Upper lobe of left lung (tissue), 4 donors: ENCODE results near the gene B4GALNT2.

Source experiments
- EP300 ChIP-seq, 4 donors: sonication (generic); formaldehyde crosslinking; IDR thresholded peaks; one replicate each; pipeline ENCODE4 v1.5.1; 2017; ENCODE audit warnings: antibody characterized with exemption in 4 of 4, control low read depth in 2 of 4
- POLR2A ChIP-seq, 4 donors: fragments of 450-650 bp; IDR thresholded peaks; one replicate each; pipeline ENCODE4 v1.5.1; 2016 to 2017; ENCODE audit warnings: antibody characterized with exemption in 4 of 4, mild to moderate bottlenecking in 2 of 4
- POLR2AphosphoS5 ChIP-seq, 2 donors: sonication (generic); formaldehyde crosslinking; IDR thresholded peaks; one replicate each; pipeline ENCODE4 v1.5.1; 2017; ENCODE audit warnings: antibody characterized with exemption in 2 of 2
- TF ChIP-seq, protein P1 (sequence below), 6 experiments: fragments of 450-650 bp in 4 of 6; fragments of 200-600 bp in 2 of 6; sonication (generic) in 2 of 6; IDR thresholded peaks; one replicate each; pipeline ENCODE4 v1.5.1; 2016 to 2019; ENCODE audit warnings: antibody characterized with exemption in 6 of 6

DNA sequence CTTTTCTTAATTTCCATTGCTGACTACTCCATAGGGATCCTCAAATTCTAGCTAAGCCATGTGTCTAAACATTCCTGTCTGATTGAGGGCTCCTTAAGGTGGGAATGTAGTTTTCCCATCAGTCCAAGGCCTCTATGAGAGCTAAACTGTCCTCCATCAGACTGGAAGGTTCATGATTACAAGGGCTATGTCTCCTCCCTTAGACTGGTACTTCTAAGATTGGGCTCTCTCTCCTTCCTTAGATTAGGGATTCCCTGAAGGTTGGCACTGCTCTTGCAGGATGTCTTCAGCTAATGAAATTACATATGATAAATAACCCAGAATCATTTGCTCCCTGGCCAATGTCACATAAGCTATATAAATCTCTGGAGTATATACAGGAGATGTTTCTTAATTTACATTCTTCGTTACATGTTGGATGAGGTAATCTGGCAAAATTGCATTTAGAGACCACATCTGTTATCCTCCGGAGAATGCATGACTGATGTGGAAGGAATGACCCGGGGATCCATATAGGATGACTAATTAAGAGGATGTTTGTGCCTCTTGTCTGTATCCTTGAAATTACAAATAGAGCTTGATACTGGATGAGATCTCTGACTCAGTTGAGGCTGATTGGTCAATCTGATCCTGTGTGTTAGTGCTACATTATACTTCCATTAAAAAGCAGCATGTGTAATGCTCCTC is 14.2 kb downstream of the B4GALNT2 start:
- TF ChIP-seq, protein P1, sequence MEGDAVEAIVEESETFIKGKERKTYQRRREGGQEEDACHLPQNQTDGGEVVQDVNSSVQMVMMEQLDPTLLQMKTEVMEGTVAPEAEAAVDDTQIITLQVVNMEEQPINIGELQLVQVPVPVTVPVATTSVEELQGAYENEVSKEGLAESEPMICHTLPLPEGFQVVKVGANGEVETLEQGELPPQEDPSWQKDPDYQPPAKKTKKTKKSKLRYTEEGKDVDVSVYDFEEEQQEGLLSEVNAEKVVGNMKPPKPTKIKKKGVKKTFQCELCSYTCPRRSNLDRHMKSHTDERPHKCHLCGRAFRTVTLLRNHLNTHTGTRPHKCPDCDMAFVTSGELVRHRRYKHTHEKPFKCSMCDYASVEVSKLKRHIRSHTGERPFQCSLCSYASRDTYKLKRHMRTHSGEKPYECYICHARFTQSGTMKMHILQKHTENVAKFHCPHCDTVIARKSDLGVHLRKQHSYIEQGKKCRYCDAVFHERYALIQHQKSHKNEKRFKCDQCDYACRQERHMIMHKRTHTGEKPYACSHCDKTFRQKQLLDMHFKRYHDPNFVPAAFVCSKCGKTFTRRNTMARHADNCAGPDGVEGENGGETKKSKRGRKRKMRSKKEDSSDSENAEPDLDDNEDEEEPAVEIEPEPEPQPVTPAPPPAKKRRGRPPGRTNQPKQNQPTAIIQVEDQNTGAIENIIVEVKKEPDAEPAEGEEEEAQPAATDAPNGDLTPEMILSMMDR (IDR thresholded peaks at IDR 0.05) = no peak
- TF ChIP-seq POLR2A (IDR thresholded peaks at IDR 0.05) = no peak
- no peak for TF ChIP-seq EP300 (IDR thresholded peaks at IDR 0.05)
- TF ChIP-seq POLR2AphosphoS5 (IDR thresholded peaks at IDR 0.05) = no peak
